Keratinocyte (primary cell): ENCODE results near the gene HLA-E.

Experiments used
- CTCF ChIP-seq, 3 experiments: IDR thresholded peaks in 1 of 3; conservative IDR thresholded peaks in 1 of 3; optimal IDR thresholded peaks in 1 of 3; 2 replicates in 2 of 3; 3 replicates in 1 of 3; pipeline versions ENCODE3 to v1.5.1; 2011; ENCODE audit warnings: low read length in 3 of 3, mild to moderate bottlenecking in 3 of 3, moderate library complexity in 2 of 3, control low read depth in 1 of 3, inconsistent platforms in 1 of 3; ENCODE audit not compliant: insufficient read depth in 2 of 3; ENCODE audit errors: extremely low read depth in 1 of 3
- EZH2 ChIP-seq: IDR thresholded peaks from one replicate; pipeline ENCODE4 v1.6.1; 2012; ENCODE audit warnings: inconsistent platforms, mild to moderate bottlenecking, low read length, moderate library complexity

DNA sequence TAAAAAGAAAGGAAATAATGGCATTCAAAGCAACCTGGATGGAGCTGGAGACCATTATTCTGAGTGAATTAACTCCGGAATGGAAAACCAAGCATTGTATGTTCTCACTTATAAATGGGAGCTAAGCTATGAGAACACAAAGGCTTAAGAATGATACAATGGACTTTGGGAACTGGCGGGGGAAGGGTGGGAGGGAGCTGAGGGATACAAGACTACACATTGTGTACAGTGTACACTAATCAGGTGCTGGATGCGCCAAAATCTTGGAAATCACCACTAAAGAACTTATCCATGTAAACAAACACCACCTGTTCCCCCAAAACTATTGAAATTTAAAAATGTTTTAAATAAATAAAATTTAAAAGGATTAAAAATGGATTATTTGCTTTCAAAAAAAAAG lies 4.1 kb upstream of the HLA-E start:
- TF ChIP-seq CTCF (optimal IDR thresholded peaks at IDR 0.05 in 1 of 3, IDR thresholded peaks at IDR 0.05 in 1 of 3, conservative IDR thresholded peaks at IDR 0.05 in 1 of 3; ENCODE audit: extremely low read depth in 1 of 3, insufficient read depth in 2 of 3, low read length in 3 of 3) (no peak), EZH2 (no peak)
